GM21717 (cell line): ENCODE measurements around the gene TAC3.
"Not testable (repeated sequence)": the region's sequence is repeated elsewhere in the genome, so short reads cannot be mapped to it uniquely, and the experiment has no call there.

Source experiments
- ATAC-seq: cut with Tn5 transposase; IDR thresholded peaks from one replicate; pipeline ENCODE4 v1.9.1; 2021; ENCODE audit warnings: mild to moderate bottlenecking, moderate library complexity; ENCODE audit not compliant: unreplicated experiment

TAC3 gene

GRCh38 chr12:57016348-57016747, at the start of gene TAC3:
TSS of gene TAC3 (minus strand) at chr12:57016529. CDS start at chr12:57015797, 732 bp downstream.
- no peak for ATAC-seq

GRCh38 chr12:57063991-57064685, 47.8 kb upstream of the TAC3 start:
- ATAC-seq, result peak; percentile 71

GRCh38 chr12:57058454-57058853, 42.1 kb upstream of the TAC3 start:
- no peak for ATAC-seq

- ATAC-seq, result no peak
These were observed 40.9 kb upstream of the TAC3 start for GRCh38 chr12:57057067-57057751.

- no peak for ATAC-seq
These were observed 39.5 kb upstream of the TAC3 start for GRCh38 chr12:57055824-57056223.

GRCh38 chr12:57053901-57054300, 37.6 kb upstream of the TAC3 start:
- not testable (repeated sequence) for ATAC-seq

- not testable (repeated sequence) for ATAC-seq
These were observed 36.8 kb upstream of the TAC3 start for GRCh38 chr12:57053146-57053545.

- ATAC-seq, result no peak
These were observed 34.7 kb upstream of the TAC3 start for GRCh38 chr12:57051011-57051410.

GRCh38 chr12:57049890-57050289, 33.6 kb upstream of the TAC3 start, which contains the start of gene MYO1A:
TSS of gene MYO1A (minus strand) at chr12:57050129. CDS start at chr12:57048323, 1,806 bp downstream.
- ATAC-seq, result no peak

GRCh38 chr12:57049119-57049446, 32.8 kb upstream of the TAC3 start:
- no peak for ATAC-seq

- ATAC-seq, result no peak
These were observed 32.2 kb upstream of the TAC3 start for GRCh38 chr12:57048423-57049118.

GRCh38 chr12:57047981-57048380, 31.7 kb upstream of the TAC3 start:
- ATAC-seq, result no peak

- ATAC-seq, result no peak
These were observed 30.9 kb upstream of the TAC3 start for GRCh38 chr12:57046947-57047890.

- no peak for ATAC-seq
These were observed 29.9 kb upstream of the TAC3 start for GRCh38 chr12:57046086-57046791.

GRCh38 chr12:57044889-57045288, 28.6 kb upstream of the TAC3 start:
- no peak for ATAC-seq

- ATAC-seq, result no peak
These were observed 28.1 kb upstream of the TAC3 start for GRCh38 chr12:57044468-57044867.

GRCh38 chr12:57042695-57043094, 26.4 kb upstream of the TAC3 start:
- ATAC-seq, result no peak

- ATAC-seq, result no peak
These were observed 24.4 kb upstream of the TAC3 start for GRCh38 chr12:57040750-57041149.

- ATAC-seq, result no peak
These were observed 23.9 kb upstream of the TAC3 start for GRCh38 chr12:57040211-57040610.
